Measurements from ENCODE around the gene GOLM1. TPM values are rescaled to one million over a fixed set of nuclear protein-coding genes. Genes with fewer than 3 reads are reported as not detected.
A peak's percentile ranks its signal among the peaks of the same experiment; 100 is the strongest.
"Not testable (repeated sequence)": the region's sequence is repeated elsewhere in the genome, so short reads cannot be mapped to it uniquely, and the experiment has no call there.

The GOLM1 gene
- total and polyA plus RNA-seq, 2 donors, result 41.5 to 45.9 TPM

- 93% methylated on average over 3 of the region's 3 CpGs for WGBS
- H3K9me3 ChIP-seq (ENCODE audit: control insufficient read depth in 2 of 2, insufficient read depth in 1 of 2, low read length in 1 of 2), result no peaks in the 10 kb centered on the region
- no peaks in the 10 kb centered on the region for H3K27me3 ChIP-seq (ENCODE audit: control insufficient read depth in 2 of 2, insufficient read depth in 1 of 2, low read length in 1 of 2)
- H3K36me3 ChIP-seq (ENCODE audit: control insufficient read depth in 2 of 2, insufficient read depth in 2 of 2, low read length in 1 of 2), result no peaks in the 10 kb centered on the region
- no peak overlapping the region for H3K27ac ChIP-seq (ENCODE audit: low read depth in 1 of 2, low read length in 1 of 2)
- H3K4me3 ChIP-seq (ENCODE audit: low read length in 2 of 2), result no peak overlapping the region
- H3K4me1 ChIP-seq (ENCODE audit: control insufficient read depth in 2 of 2, insufficient read depth in 2 of 2, low read length in 2 of 2), result no peaks in the 10 kb centered on the region
- DNase-seq (ENCODE audit: low read depth in 6 of 9, low spot score in 9 of 9), result no peak
Observed at GRCh38 chr9:86054695-86055094, 44.7 kb downstream of the GOLM1 start.

GRCh38 chr9:86052556-86053468 lies 46.5 kb downstream of the GOLM1 start:
- WGBS, result 91% methylated on average over 21 of the region's 21 CpGs
- no peaks in the 10 kb centered on the region for H3K9me3 ChIP-seq (ENCODE audit: control insufficient read depth in 2 of 2, insufficient read depth in 1 of 2, low read length in 1 of 2)
- H3K4me3 ChIP-seq (ENCODE audit: low read length in 2 of 2), result no peak overlapping the region
- no peaks in the 10 kb centered on the region for H3K27me3 ChIP-seq (ENCODE audit: control insufficient read depth in 2 of 2, insufficient read depth in 1 of 2, low read length in 1 of 2)
- no peak for DNase-seq (ENCODE audit: low read depth in 6 of 9, low spot score in 9 of 9)
- H3K36me3 ChIP-seq (ENCODE audit: control insufficient read depth in 2 of 2, insufficient read depth in 2 of 2, low read length in 1 of 2), result no peaks in the 10 kb centered on the region
- peak overlapping the region in 1 of 2 donors; percentile 5 for H3K27ac ChIP-seq (ENCODE audit: low read depth in 1 of 2, low read length in 1 of 2)
- H3K4me1 ChIP-seq (ENCODE audit: control insufficient read depth in 2 of 2, insufficient read depth in 2 of 2, low read length in 2 of 2), result no peaks in the 10 kb centered on the region

- 82% methylated on average over 6 of the region's 7 CpGs for WGBS
- H3K9me3 ChIP-seq (ENCODE audit: control insufficient read depth in 2 of 2, insufficient read depth in 1 of 2, low read length in 1 of 2); H3K4me1 ChIP-seq (ENCODE audit: control insufficient read depth in 2 of 2, insufficient read depth in 2 of 2, low read length in 2 of 2); H3K27me3 ChIP-seq (ENCODE audit: control insufficient read depth in 2 of 2, insufficient read depth in 1 of 2, low read length in 1 of 2); H3K36me3 ChIP-seq (ENCODE audit: control insufficient read depth in 2 of 2, insufficient read depth in 2 of 2, low read length in 1 of 2); H3K4me3 ChIP-seq (ENCODE audit: low read length in 2 of 2); H3K27ac ChIP-seq (ENCODE audit: low read depth in 1 of 2, low read length in 1 of 2); DNase-seq (ENCODE audit: low read depth in 6 of 9, low spot score in 9 of 9): not testable (repeated sequence)
Observed at GRCh38 chr9:86048018-86048742, 51.2 kb downstream of the GOLM1 start.

- no peaks in the 10 kb centered on the region for H3K9me3 ChIP-seq (ENCODE audit: control insufficient read depth in 2 of 2, insufficient read depth in 1 of 2, low read length in 1 of 2)
- 98% methylated on average over 13 of the region's 13 CpGs for WGBS
Observed at GRCh38 chr9:86047361-86047760, 52.0 kb downstream of the GOLM1 start.

GRCh38 chr9:86046930-86047341 lies 52.4 kb downstream of the GOLM1 start:
- no peaks in the 10 kb centered on the region for H3K9me3 ChIP-seq (ENCODE audit: control insufficient read depth in 2 of 2, insufficient read depth in 1 of 2, low read length in 1 of 2)
- no peak overlapping the region for H3K27ac ChIP-seq (ENCODE audit: low read depth in 1 of 2, low read length in 1 of 2)
- H3K4me3 ChIP-seq (ENCODE audit: low read length in 2 of 2), result no peak overlapping the region
- no peak for DNase-seq (ENCODE audit: low read depth in 6 of 9, low spot score in 9 of 9)
- 94% methylated on average over 8 of the region's 8 CpGs for WGBS
- no peaks in the 10 kb centered on the region for H3K27me3 ChIP-seq (ENCODE audit: control insufficient read depth in 2 of 2, insufficient read depth in 1 of 2, low read length in 1 of 2)
- H3K36me3 ChIP-seq (ENCODE audit: control insufficient read depth in 2 of 2, insufficient read depth in 2 of 2, low read length in 1 of 2), result no peaks in the 10 kb centered on the region
- no peaks in the 10 kb centered on the region for H3K4me1 ChIP-seq (ENCODE audit: control insufficient read depth in 2 of 2, insufficient read depth in 2 of 2, low read length in 2 of 2)

More at GRCh38 chr9:86047361-86047760, 52.0 kb downstream of the GOLM1 start:
- Histone ChIP-seq H3K27ac (ENCODE audit: low read depth in 1 of 2, low read length in 1 of 2) (no peak overlapping the region), H3K4me1 (ENCODE audit: control insufficient read depth in 2 of 2, insufficient read depth in 2 of 2, low read length in 2 of 2) (no peaks in the 10 kb centered on the region), H3K36me3 (ENCODE audit: control insufficient read depth in 2 of 2, insufficient read depth in 2 of 2, low read length in 1 of 2) (no peaks in the 10 kb centered on the region), H3K4me3 (ENCODE audit: low read length in 2 of 2) (no peak overlapping the region), H3K27me3 (ENCODE audit: control insufficient read depth in 2 of 2, insufficient read depth in 1 of 2, low read length in 1 of 2) (no peaks in the 10 kb centered on the region)
- no peak for DNase-seq (ENCODE audit: low read depth in 6 of 9, low spot score in 9 of 9)

GRCh38 chr9:86046071-86046636 lies 53.2 kb downstream of the GOLM1 start:
- WGBS, result 93% methylated on average over 14 of the region's 14 CpGs
- H3K36me3 ChIP-seq (ENCODE audit: control insufficient read depth in 2 of 2, insufficient read depth in 2 of 2, low read length in 1 of 2), result no peaks in the 10 kb centered on the region

GRCh38 chr9:86045654-86046053 lies 53.7 kb downstream of the GOLM1 start:
- Histone ChIP-seq H3K36me3 (ENCODE audit: control insufficient read depth in 2 of 2, insufficient read depth in 2 of 2, low read length in 1 of 2) (no peaks in the 10 kb centered on the region), H3K4me1 (ENCODE audit: control insufficient read depth in 2 of 2, insufficient read depth in 2 of 2, low read length in 2 of 2) (no peaks in the 10 kb centered on the region), H3K9me3 (ENCODE audit: control insufficient read depth in 2 of 2, insufficient read depth in 1 of 2, low read length in 1 of 2) (no peaks in the 10 kb centered on the region), H3K27me3 (ENCODE audit: control insufficient read depth in 2 of 2, insufficient read depth in 1 of 2, low read length in 1 of 2) (no peaks in the 10 kb centered on the region), H3K4me3 (ENCODE audit: low read length in 2 of 2) (no peak overlapping the region), H3K27ac (ENCODE audit: low read depth in 1 of 2, low read length in 1 of 2) (no peak overlapping the region)
- no peak for DNase-seq (ENCODE audit: low read depth in 6 of 9, low spot score in 9 of 9)
- 97% methylated on average over 6 of the region's 6 CpGs for WGBS

More at GRCh38 chr9:86046071-86046636, 53.2 kb downstream of the GOLM1 start:
- Histone ChIP-seq H3K27me3 (ENCODE audit: control insufficient read depth in 2 of 2, insufficient read depth in 1 of 2, low read length in 1 of 2) (no peaks in the 10 kb centered on the region), H3K9me3 (ENCODE audit: control insufficient read depth in 2 of 2, insufficient read depth in 1 of 2, low read length in 1 of 2) (no peaks in the 10 kb centered on the region), H3K4me3 (ENCODE audit: low read length in 2 of 2) (no peak overlapping the region), H3K27ac (ENCODE audit: low read depth in 1 of 2, low read length in 1 of 2) (no peak overlapping the region), H3K4me1 (ENCODE audit: control insufficient read depth in 2 of 2, insufficient read depth in 2 of 2, low read length in 2 of 2) (no peaks in the 10 kb centered on the region)
- no peak for DNase-seq (ENCODE audit: low read depth in 6 of 9, low spot score in 9 of 9)

- no peak overlapping the region for H3K27ac ChIP-seq (ENCODE audit: low read depth in 1 of 2, low read length in 1 of 2)
- H3K4me1 ChIP-seq (ENCODE audit: control insufficient read depth in 2 of 2, insufficient read depth in 2 of 2, low read length in 2 of 2), result no peaks in the 10 kb centered on the region
- 94% methylated on average over 4 of the region's 4 CpGs for WGBS
- no peaks in the 10 kb centered on the region for H3K27me3 ChIP-seq (ENCODE audit: control insufficient read depth in 2 of 2, insufficient read depth in 1 of 2, low read length in 1 of 2)
- H3K36me3 ChIP-seq (ENCODE audit: control insufficient read depth in 2 of 2, insufficient read depth in 2 of 2, low read length in 1 of 2), result no peaks in the 10 kb centered on the region
- no peak overlapping the region for H3K4me3 ChIP-seq (ENCODE audit: low read length in 2 of 2)
- no peak for DNase-seq (ENCODE audit: low read depth in 6 of 9, low spot score in 9 of 9)
- H3K9me3 ChIP-seq (ENCODE audit: control insufficient read depth in 2 of 2, insufficient read depth in 1 of 2, low read length in 1 of 2), result no peaks in the 10 kb centered on the region
Observed at GRCh38 chr9:86043999-86044398, 55.4 kb downstream of the GOLM1 start.

- H3K4me1 ChIP-seq (ENCODE audit: control insufficient read depth in 2 of 2, insufficient read depth in 2 of 2, low read length in 2 of 2), result no peaks in the 10 kb centered on the region
- no peak for DNase-seq (ENCODE audit: low read depth in 6 of 9, low spot score in 9 of 9)
- H3K27me3 ChIP-seq (ENCODE audit: control insufficient read depth in 2 of 2, insufficient read depth in 1 of 2, low read length in 1 of 2), result no peaks in the 10 kb centered on the region
- no peak overlapping the region for H3K27ac ChIP-seq (ENCODE audit: low read depth in 1 of 2, low read length in 1 of 2)
- H3K36me3 ChIP-seq (ENCODE audit: control insufficient read depth in 2 of 2, insufficient read depth in 2 of 2, low read length in 1 of 2), result no peaks in the 10 kb centered on the region
- H3K4me3 ChIP-seq (ENCODE audit: low read length in 2 of 2), result no peak overlapping the region
- 98% methylated on average over 5 of the region's 5 CpGs for WGBS
- no peaks in the 10 kb centered on the region for H3K9me3 ChIP-seq (ENCODE audit: control insufficient read depth in 2 of 2, insufficient read depth in 1 of 2, low read length in 1 of 2)
Observed at GRCh38 chr9:86043586-86043985, 55.8 kb downstream of the GOLM1 start.

All from thymus (tissue), 11 donors.